OCI-M2 (cell line): ENCODE data around the gene MYO1A.
"Not testable (repeated sequence)": the region's sequence is repeated elsewhere in the genome, so short reads cannot be mapped to it uniquely, and the experiment has no call there.

ENCODE experiments used
- DNase-seq: peaks from one replicate; lab custom pipeline; 2025; ENCODE audit not compliant: unreplicated experiment; lab: John Stamatoyannopoulos, UW

Gene MYO1A

DNA sequence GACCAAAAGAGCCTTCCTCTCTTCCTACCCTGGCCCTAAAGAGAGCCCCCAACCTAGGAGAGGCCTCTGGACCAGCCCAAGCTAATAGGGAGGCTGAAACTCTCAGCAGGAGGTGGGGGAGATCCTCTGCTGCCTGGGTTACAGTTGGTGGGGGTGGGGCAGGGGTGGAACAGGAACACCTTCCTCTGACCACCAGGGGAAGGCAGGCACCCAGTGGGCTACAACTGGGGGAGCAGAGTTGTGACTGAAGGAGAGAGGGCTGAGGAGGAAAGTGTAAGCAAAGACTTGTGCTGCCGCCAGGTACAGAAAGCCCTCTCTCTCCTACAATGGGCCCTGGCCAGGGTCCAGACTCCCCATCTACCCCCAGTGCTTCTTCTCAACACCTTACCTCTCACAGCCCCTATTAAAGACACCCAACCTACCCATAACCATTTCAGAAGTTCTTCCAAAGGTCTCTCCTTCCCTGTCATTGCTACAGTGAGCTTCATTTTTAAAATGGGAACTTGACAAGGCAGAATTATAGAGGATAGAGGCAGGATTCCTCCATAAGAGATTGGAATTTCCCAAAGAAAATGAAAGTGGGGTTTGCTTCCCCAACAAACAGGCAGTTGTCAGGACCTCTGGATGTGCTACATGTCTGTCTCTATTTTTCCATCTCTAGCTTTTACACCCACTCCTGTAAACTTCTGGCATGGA lies 1.4 kb downstream of the MYO1A start:
- no peak for DNase-seq

DNA sequence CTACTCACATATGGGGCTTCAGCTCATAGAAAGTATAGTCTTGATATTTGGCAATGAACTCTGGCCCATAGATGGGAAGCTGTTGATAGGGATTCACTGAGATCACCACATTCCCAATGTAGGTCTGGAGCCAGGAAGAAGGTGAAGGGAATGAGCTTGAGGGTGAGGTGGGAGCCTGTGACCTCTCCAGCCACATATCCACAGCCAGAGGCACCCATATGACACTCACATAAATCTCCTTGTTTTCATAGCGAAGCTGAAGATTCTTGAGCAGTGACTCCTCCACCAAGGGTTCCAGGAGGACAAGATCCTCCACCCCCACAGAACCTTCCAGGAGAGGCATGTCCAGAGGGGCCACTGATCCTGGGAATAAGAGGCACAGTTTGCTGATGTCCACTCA lies 1.9 kb downstream of the MYO1A start:
- no peak for DNase-seq

GRCh38 chr12:57046947-57047890 lies 2.7 kb downstream of the MYO1A start:
- no peak for DNase-seq

- no peak for DNase-seq
Observed at GRCh38 chr12:57046086-57046791, 3.7 kb downstream of the MYO1A start.

GRCh38 chr12:57044889-57045288 lies 5.0 kb downstream of the MYO1A start:
- DNase-seq: no peak

DNA sequence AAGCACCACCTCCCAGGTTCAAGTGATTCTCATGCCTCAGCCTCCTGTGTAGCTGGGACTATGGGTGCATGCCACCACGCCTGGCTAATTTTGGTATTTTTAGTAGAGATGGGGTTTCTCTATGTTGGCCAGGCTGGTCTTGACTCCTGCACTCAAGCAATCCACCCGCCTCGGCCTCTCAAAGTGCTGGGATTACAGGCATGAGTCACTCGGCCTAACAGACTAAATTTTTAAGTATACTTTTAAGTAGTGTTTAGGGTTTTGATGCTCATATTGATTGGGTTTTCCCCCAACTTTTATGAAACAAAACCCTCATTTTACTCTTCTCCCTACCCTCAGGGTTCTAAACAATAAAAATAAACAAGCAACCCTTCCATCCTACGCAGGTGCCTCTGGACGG lies 5.5 kb downstream of the MYO1A start:
- DNase-seq: no peak

GRCh38 chr12:57042695-57043094 lies 7.2 kb downstream of the MYO1A start:
- no peak for DNase-seq

GRCh38 chr12:57040750-57041149 lies 9.2 kb downstream of the MYO1A start:
- no peak for DNase-seq

DNA sequence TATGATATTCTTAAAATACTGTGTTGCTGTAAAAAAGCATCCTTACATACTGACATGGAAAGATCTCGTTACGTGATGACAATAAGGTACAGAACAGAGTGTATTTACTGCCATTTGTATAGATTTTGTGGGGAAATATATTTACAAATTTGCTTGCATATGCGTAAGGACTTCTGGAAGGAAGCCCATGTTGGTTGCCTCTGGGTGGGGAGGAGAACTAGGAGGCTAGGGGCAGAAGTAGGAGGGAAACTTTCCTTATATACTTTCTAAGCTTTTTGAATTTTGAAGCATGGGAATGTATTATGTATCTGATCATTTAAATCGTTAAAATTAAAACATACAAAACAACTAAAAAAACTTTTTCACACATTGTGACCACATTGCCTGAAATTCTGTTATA lies 9.7 kb downstream of the MYO1A start:
- no peak for DNase-seq

DNA sequence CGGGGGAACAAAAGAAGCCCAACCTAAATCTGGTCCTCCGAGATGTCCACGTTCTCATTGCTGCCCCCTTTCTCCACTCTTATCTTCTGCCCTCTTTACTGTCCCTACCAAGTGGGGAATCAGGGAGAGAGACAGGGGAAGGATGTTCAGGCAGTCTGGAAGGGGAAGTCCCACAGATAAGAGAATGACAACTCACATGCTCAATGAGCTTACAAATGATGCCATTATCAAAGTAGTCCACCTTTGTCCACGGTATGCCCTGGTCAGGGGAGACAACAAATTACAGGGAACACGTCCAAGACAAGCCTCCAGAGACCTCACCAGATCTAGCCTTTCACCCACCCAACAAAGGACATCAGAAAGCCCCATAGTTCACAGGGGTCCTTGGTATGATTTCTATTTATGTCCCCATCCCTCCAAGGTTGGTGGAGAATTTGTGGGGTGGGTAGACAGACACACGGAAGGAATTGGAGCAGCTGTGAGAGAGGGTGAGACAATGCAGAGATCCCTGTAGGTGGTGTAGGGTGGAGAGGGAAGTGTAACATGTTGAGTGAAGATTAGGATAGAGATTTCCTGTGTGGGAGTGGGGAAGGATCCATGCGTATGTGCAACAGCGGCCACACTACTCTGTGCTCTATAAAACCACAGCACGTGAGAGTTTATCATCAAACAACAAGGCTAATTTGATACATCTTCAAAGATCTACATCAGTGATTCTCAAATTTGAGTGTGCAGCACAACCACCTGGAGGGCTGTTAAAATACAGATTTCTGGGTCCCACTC lies 10.7 kb downstream of the MYO1A start:
- DNase-seq: no peak

DNA sequence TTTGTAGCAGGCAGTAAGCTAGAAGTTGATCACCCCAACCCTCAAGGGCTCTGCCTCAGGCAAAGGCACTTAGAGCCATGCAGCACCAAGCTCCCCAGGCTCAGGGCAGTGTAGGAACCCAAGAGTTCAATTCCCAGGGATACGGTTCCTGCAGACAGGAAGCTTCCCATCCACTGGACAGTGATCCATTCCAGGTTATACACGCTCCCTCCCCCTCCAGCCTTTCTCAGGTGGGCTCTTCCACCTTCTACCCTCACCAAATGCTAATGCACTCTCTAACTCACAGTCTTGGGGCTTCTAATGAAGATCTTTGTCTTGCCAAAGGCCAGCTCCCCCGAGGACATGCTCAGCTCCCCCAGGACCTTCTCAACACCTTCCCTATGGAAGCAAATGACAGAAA lies 12.7 kb downstream of the MYO1A start:
- no peak for DNase-seq

DNA sequence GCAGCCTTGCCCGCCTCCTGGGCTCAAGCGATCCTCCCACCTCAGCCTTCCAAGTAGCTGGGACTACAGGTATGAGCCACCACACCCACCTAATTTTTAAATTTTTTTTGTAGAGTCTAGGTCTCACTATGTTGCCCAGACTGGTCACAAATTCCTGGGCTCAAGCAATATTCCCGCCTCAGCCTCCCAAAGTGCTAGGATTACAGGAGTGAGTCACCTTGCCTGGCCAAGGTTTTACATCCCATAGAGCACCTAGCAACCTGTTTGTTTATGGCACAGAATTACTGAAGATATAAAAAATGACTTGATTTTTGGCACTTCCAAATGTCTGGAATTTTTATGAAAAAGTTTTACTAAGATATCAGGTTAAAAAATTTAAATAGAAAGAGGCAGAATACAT lies 16.5 kb downstream of the MYO1A start:
- DNase-seq: no peak

DNA sequence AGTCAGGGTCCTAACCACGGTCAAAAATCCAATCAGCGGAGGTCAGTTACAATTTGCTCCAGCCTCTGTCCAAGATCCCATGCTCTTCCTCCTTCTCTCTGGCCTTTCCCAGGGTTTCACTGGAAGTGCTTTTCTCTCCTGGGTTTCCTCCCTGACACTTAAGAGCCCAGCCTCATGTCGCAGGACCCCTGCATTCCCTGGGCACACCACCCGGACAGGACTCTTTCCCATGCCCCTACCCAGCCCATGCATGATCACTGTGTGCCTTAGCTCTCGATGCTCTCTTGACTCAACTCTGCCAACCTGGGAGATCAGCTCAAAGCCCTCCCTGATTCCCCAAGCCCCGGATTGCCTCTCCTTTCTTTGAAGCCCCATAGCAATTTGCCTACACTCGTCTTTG lies 18.1 kb downstream of the MYO1A start:
- DNase-seq: no peak

DNA sequence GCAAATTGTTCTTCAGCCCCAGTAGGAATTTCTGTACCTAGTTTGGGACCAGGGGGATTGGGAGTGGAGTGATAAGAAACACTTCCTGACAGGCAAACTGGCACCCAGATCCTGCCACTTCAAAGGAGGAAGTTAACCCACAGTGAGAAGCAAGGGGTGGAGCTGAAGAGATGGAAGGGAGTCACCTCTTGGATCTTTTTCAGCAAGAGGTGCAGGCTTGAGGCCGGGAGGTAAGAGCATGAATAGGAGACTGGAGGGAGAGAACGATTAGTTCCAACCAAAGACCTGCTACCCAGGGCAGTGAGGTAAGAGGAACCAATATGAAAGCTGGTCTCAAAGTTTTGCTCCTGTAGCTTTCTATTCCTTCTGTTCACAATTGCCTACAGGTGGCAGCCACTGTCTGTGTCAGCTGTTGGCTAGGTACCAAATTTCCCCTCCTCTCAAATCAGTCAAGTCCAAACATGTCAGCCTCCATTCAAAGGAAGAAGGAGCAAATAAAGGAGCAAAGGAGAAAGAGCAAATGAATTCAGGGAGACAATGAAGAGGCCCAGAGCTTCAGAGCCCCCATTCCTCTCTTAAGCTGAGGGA lies 18.7 kb downstream of the MYO1A start:
- DNase-seq: no peak

GRCh38 chr12:57029457-57029856 lies 20.5 kb downstream of the MYO1A start:
- no peak for DNase-seq

GRCh38 chr12:57027805-57028153 lies 22.1 kb downstream of the MYO1A start:
- no peak for DNase-seq

- no peak for DNase-seq
Observed at GRCh38 chr12:57027011-57027804, 22.7 kb downstream of the MYO1A start.

GRCh38 chr12:57025196-57025595 lies 24.7 kb downstream of the MYO1A start:
- DNase-seq: no peak

GRCh38 chr12:57022324-57022723 lies 27.6 kb downstream of the MYO1A start:
- not testable (repeated sequence) for DNase-seq
